ENCODE data around the gene TLK1. TPM values are rescaled to one million over a fixed set of nuclear protein-coding genes. Genes with fewer than 3 reads are reported as not detected.

Gene TLK1
- total and polyA plus RNA-seq, 8 donors, result 9.7 to 43.4 (median 32.6) TPM

DNA sequence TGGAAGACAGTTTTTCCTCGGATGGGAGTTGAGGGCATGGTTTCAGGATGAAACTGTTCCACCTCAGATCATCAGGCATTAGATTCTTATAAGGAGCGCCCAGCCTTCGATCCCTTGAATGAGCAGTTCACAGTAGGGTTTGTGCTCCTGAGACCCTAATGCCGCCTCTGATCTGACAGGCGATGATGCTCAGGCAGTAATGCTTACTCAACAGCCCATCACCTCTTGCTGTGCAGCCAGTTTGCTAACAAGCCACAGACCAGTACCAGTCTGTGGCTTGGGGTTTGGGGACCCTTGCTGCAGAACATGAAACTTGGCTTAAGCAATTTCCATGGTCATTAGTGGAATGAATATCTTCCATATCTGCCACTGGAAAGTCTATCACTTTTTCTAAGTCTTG lies 175.3 kb downstream of the TLK1 start:
- ATAC-seq (no peak), DNase-seq (no peak), FAIRE-seq (no peak)
- no peaks in the 10 kb centered on the region for H3K27me3 ChIP-seq
- TF ChIP-seq, protein P1, sequence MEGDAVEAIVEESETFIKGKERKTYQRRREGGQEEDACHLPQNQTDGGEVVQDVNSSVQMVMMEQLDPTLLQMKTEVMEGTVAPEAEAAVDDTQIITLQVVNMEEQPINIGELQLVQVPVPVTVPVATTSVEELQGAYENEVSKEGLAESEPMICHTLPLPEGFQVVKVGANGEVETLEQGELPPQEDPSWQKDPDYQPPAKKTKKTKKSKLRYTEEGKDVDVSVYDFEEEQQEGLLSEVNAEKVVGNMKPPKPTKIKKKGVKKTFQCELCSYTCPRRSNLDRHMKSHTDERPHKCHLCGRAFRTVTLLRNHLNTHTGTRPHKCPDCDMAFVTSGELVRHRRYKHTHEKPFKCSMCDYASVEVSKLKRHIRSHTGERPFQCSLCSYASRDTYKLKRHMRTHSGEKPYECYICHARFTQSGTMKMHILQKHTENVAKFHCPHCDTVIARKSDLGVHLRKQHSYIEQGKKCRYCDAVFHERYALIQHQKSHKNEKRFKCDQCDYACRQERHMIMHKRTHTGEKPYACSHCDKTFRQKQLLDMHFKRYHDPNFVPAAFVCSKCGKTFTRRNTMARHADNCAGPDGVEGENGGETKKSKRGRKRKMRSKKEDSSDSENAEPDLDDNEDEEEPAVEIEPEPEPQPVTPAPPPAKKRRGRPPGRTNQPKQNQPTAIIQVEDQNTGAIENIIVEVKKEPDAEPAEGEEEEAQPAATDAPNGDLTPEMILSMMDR (IDR thresholded peaks at IDR 0.05), result no peak
- intact Hi-C loops (cut with DNase I), result no loop called here
- no peaks in the 10 kb centered on the region for H3K4me1 ChIP-seq
- WGBS, 2 donors, result 92 to 97% methylated on average over 5 of the region's 5 CpGs
- no peak overlapping the region for H3K27ac ChIP-seq
- H3K4me3 ChIP-seq, result no peak overlapping the region
- no peaks in the 10 kb centered on the region for H3K36me3 ChIP-seq
- no peaks in the 10 kb centered on the region for H3K9me3 ChIP-seq

- intact Hi-C loops (cut with DNase I), result no loop called here
- DNase-seq (no peak), ATAC-seq (no peak), FAIRE-seq (no peak)
- no peaks in the 10 kb centered on the region for H3K36me3 ChIP-seq
- TF ChIP-seq, protein P1 (IDR thresholded peaks at IDR 0.05), result no peak
- WGBS, 2 donors, result 36 to 43% methylated on average over 1 of the region's 1 CpG
- H3K27me3 ChIP-seq, result no peaks in the 10 kb centered on the region
- no peak overlapping the region for H3K4me3 ChIP-seq
- no peak overlapping the region for H3K27ac ChIP-seq
- H3K9me3 ChIP-seq, result no peaks in the 10 kb centered on the region
- no peaks in the 10 kb centered on the region for H3K4me1 ChIP-seq
These were observed 176.6 kb downstream of the TLK1 start for GRCh38 chr2:170984079-170984478.

DNA sequence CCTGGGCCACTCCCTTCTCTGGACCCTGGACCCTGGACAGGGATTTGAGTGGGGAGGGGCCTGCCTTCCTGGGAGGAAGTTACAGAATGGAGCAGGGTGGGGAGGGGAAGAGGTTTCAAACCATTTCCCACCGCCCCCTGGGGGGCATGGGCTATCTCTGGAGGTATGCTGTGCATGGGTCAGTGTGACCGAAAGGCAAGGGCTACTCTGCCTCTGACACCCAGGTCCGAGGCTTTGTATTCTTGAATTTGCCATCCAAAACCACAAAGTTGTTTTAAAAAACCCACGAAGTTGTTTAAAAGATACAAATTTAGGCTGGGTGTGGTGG lies 184.8 kb downstream of the TLK1 start:
- ATAC-seq, result no peak
- H3K9me3 ChIP-seq, result no peaks in the 10 kb centered on the region
- intact Hi-C loops (cut with DNase I), result no loop called here
- no peak for FAIRE-seq
- H3K36me3 ChIP-seq, result no peaks in the 10 kb centered on the region
- DNase-seq, result no peak
- TF ChIP-seq, protein P1 (IDR thresholded peaks at IDR 0.05), result no peak
- H3K27me3 ChIP-seq, result no peaks in the 10 kb centered on the region
- H3K4me3 ChIP-seq, result no peak overlapping the region
- no peak overlapping the region for H3K27ac ChIP-seq
- WGBS, 2 donors, result 83 to 86% methylated on average over 4 of the region's 4 CpGs
- peaks cover 0 to 7% (median 0%) of the 10 kb centered on the region in 3 donors for H3K4me1 ChIP-seq

- 72 to 79% methylated on average over 17 of the region's 17 CpGs for WGBS, 2 donors
- H3K4me1 ChIP-seq, result peaks cover 0 to 7% (median 0%) of the 10 kb centered on the region in 3 donors
- FAIRE-seq (no peak), ATAC-seq (no peak), DNase-seq (no peak)
- no peak overlapping the region for H3K4me3 ChIP-seq
- no peaks in the 10 kb centered on the region for H3K27me3 ChIP-seq
- TF ChIP-seq, protein P1 (IDR thresholded peaks at IDR 0.05), result no peak
- no peaks in the 10 kb centered on the region for H3K9me3 ChIP-seq
- intact Hi-C loops (cut with DNase I), result no loop called here
- no peak overlapping the region for H3K27ac ChIP-seq
- H3K36me3 ChIP-seq, result no peaks in the 10 kb centered on the region
These were observed 185.4 kb downstream of the TLK1 start for GRCh38 chr2:170975127-170975942.
